Neural progenitor cell (in vitro differentiated cells): Measurements from ENCODE around the gene ACSBG1. TPM values are rescaled to one million over a fixed set of nuclear protein-coding genes. Genes with fewer than 3 reads are reported as not detected.

ENCODE experiments used
- DNase-seq: peaks from one replicate; pipeline ENCODE4 v3.0.0-alpha.2; 2016; ENCODE audit warnings: low spot score
- H2AFZ ChIP-seq: fragments of 200-600 bp; sonication (generic); replicated peaks from 2 replicates; pipeline ENCODE4 v1.6.1; 2016; ENCODE audit warnings: antibody characterized with exemption
- H3F3A ChIP-seq: fragments of 200-600 bp; sonication (generic); 2 replicates; pipeline ENCODE4 v1.6.1; 2016; ENCODE audit warnings: antibody characterized with exemption, low read depth
- H3K27ac ChIP-seq: fragments of 200-600 bp; sonication (generic); 2 replicates; pipeline ENCODE4 v1.5.1; 2016; ENCODE audit warnings: mild to moderate bottlenecking
- H3K27me3 ChIP-seq: fragments of 200-600 bp; sonication (generic); 2 replicates; pipeline ENCODE4 v1.6.1; 2016; ENCODE audit warnings: mild to moderate bottlenecking, moderate library complexity
- H3K36me3 ChIP-seq: fragments of 200-600 bp; sonication (generic); 2 replicates; pipeline ENCODE4 v1.5.1; 2016
- H3K4me1 ChIP-seq: fragments of 200-600 bp; sonication (generic); 2 replicates; pipeline ENCODE4 v1.6.1; 2016; ENCODE audit warnings: mixed run types
- H3K4me2 ChIP-seq: fragments of 200-600 bp; sonication (generic); 2 replicates; pipeline ENCODE4 v1.6.1; 2016
- H3K4me3 ChIP-seq: fragments of 200-600 bp; sonication (generic); 2 replicates; pipeline ENCODE4 v1.5.1; 2016
- H3K79me2 ChIP-seq: fragments of 200-600 bp; sonication (generic); 2 replicates; pipeline ENCODE4 v1.6.1; 2016; ENCODE audit warnings: low read depth
- H3K9ac ChIP-seq: fragments of 200-600 bp; sonication (generic); 2 replicates; pipeline ENCODE4 v1.6.1; 2016
- H3K9me3 ChIP-seq: fragments of 200-600 bp; sonication (generic); 2 replicates; pipeline ENCODE4 v1.5.1; 2016; ENCODE audit warnings: low read depth
- H4K20me1 ChIP-seq: fragments of 200-600 bp; sonication (generic); 2 replicates; pipeline ENCODE4 v1.6.1; 2016; ENCODE audit warnings: low read depth
- H3K27ac Mint-ChIP-seq: 3 replicates; pipeline ENCODE4 v1.8.0; 2021; ENCODE audit warnings: mixed read lengths
- H3K27me3 Mint-ChIP-seq: 2 replicates; pipeline ENCODE4 v1.8.0; 2022; ENCODE audit warnings: low read depth, mild to moderate bottlenecking, inconsistent platforms, moderate library complexity, mixed read lengths; ENCODE audit not compliant: insufficient read depth
- H3K36me3 Mint-ChIP-seq: 3 replicates; pipeline ENCODE4 v1.8.0; 2021; ENCODE audit warnings: mixed read lengths
- H3K4me1 Mint-ChIP-seq: 3 replicates; pipeline ENCODE4 v1.8.0; 2021; ENCODE audit warnings: mixed read lengths
- H3K4me3 Mint-ChIP-seq: 3 replicates; pipeline ENCODE4 v1.8.0; 2021; ENCODE audit warnings: mild to moderate bottlenecking, moderate library complexity, mixed read lengths
- H3K9me3 Mint-ChIP-seq: 3 replicates; pipeline ENCODE4 v1.8.0; 2020; ENCODE audit warnings: mixed read lengths
- CTCF ChIP-seq: fragments of 200-600 bp; sonication (generic); IDR thresholded peaks from 2 replicates; pipeline ENCODE4 v1.5.1; 2017; ENCODE audit warnings: antibody characterized with exemption, mild to moderate bottlenecking
- EZH2 ChIP-seq: fragments of 200-600 bp; sonication (generic); IDR thresholded peaks from 2 replicates; pipeline ENCODE4 v1.6.1; 2017; ENCODE audit warnings: antibody characterized with exemption, mild to moderate bottlenecking, moderate library complexity
- EZH2phosphoT487 ChIP-seq: fragments of 200-600 bp; sonication (generic); IDR thresholded peaks from 2 replicates; pipeline ENCODE4 v1.6.1; 2017; ENCODE audit warnings: antibody characterized with exemption
- total RNA-seq: library from RNA; depleted of rRNA; stranded (reverse); fragments of >200 nt; gene quantifications from 2 replicates; pipeline ENCODE4 v1.2.3, GENCODE V29; 2015; ENCODE audit warnings: low replicate concordance

Gene ACSBG1
- total RNA-seq, 1 donor from 2014 or later = 0.11 TPM

- no peak for TF ChIP-seq EZH2phosphoT487
- peak; percentile 67 for TF ChIP-seq CTCF
- no peaks in the 10 kb centered on the region for H3K4me1 ChIP-seq
- peak overlapping the region; percentile 50 for H2AFZ ChIP-seq
- H4K20me1 ChIP-seq = no peaks in the 10 kb centered on the region
- no peaks in the 10 kb centered on the region for H3K9me3 Mint-ChIP-seq
- no peak overlapping the region for H3K27ac Mint-ChIP-seq
- peaks cover 6% of the 10 kb centered on the region for H3K27me3 Mint-ChIP-seq
- H3K9ac ChIP-seq = no peak overlapping the region
- H3K79me2 ChIP-seq = no peaks in the 10 kb centered on the region
- H3K4me3 ChIP-seq = no peak overlapping the region
- H3K36me3 Mint-ChIP-seq = no peaks in the 10 kb centered on the region
- H3K9me3 ChIP-seq = peaks cover 3% of the 10 kb centered on the region
- H3K27me3 ChIP-seq = no peaks in the 10 kb centered on the region
- H3K36me3 ChIP-seq = no peaks in the 10 kb centered on the region
- H3K4me1 Mint-ChIP-seq = no peaks in the 10 kb centered on the region
- H3K27ac ChIP-seq = no peak overlapping the region
- peak; percentile 47 for DNase-seq
- H3F3A ChIP-seq = no peaks in the 10 kb centered on the region
- no peak overlapping the region for H3K4me2 ChIP-seq
- H3K4me3 Mint-ChIP-seq = no peak overlapping the region
These were observed 38.6 kb downstream of the ACSBG1 start for GRCh38 chr15:78195735-78196201.

- Histone ChIP-seq H3K79me2 (no peaks in the 10 kb centered on the region), H2AFZ (no peak overlapping the region), H3F3A (no peaks in the 10 kb centered on the region), H4K20me1 (no peaks in the 10 kb centered on the region), H3K36me3 (no peaks in the 10 kb centered on the region), H3K9ac (no peak overlapping the region), H3K9me3 (peaks cover 3% of the 10 kb centered on the region), H3K27me3 (no peaks in the 10 kb centered on the region), H3K4me1 (no peaks in the 10 kb centered on the region), H3K4me2 (no peak overlapping the region), H3K27ac (no peak overlapping the region), H3K4me3 (no peak overlapping the region)
- DNase-seq = no peak
- Mint-ChIP-seq H3K27me3 (peaks cover 6% of the 10 kb centered on the region), H3K4me3 (no peak overlapping the region), H3K27ac (no peak overlapping the region), H3K9me3 (no peaks in the 10 kb centered on the region), H3K4me1 (no peaks in the 10 kb centered on the region), H3K36me3 (no peaks in the 10 kb centered on the region)
- no peak for TF ChIP-seq CTCF
- TF ChIP-seq EZH2phosphoT487 = no peak
- TF ChIP-seq EZH2 = no peak
These were observed 39.8 kb downstream of the ACSBG1 start for GRCh38 chr15:78194568-78194925.

- Histone ChIP-seq H3K4me1 (no peaks in the 10 kb centered on the region), H4K20me1 (no peaks in the 10 kb centered on the region), H3K4me2 (no peak overlapping the region), H3K36me3 (no peaks in the 10 kb centered on the region), H3K27me3 (no peaks in the 10 kb centered on the region), H3K9ac (no peak overlapping the region), H3K9me3 (peaks cover 3% of the 10 kb centered on the region), H3K4me3 (no peak overlapping the region), H3K79me2 (no peaks in the 10 kb centered on the region), H2AFZ (peak overlapping the region; percentile 50), H3K27ac (no peak overlapping the region), H3F3A (no peaks in the 10 kb centered on the region)
- Mint-ChIP-seq H3K27ac (no peak overlapping the region), H3K9me3 (no peaks in the 10 kb centered on the region), H3K36me3 (no peaks in the 10 kb centered on the region), H3K4me1 (no peaks in the 10 kb centered on the region), H3K4me3 (no peak overlapping the region), H3K27me3 (peaks cover 6% of the 10 kb centered on the region)
- no peak for DNase-seq
- TF ChIP-seq EZH2 (no peak), EZH2phosphoT487 (no peak), CTCF (no peak)
These were observed 40.4 kb downstream of the ACSBG1 start for GRCh38 chr15:78193731-78194567.
